GM18867 (cell line): ENCODE data around the gene TMEM203.

ENCODE experiments used
- ATAC-seq: cut with Tn5 transposase; IDR thresholded peaks from one replicate; pipeline ENCODE4 v1.9.1; 2021; ENCODE audit warnings: mild to moderate bottlenecking, moderate library complexity; ENCODE audit not compliant: unreplicated experiment

Gene TMEM203

GRCh38 chr9:137219757-137220316 lies 14.4 kb upstream of the TMEM203 start:
- ATAC-seq: no peak

DNA sequence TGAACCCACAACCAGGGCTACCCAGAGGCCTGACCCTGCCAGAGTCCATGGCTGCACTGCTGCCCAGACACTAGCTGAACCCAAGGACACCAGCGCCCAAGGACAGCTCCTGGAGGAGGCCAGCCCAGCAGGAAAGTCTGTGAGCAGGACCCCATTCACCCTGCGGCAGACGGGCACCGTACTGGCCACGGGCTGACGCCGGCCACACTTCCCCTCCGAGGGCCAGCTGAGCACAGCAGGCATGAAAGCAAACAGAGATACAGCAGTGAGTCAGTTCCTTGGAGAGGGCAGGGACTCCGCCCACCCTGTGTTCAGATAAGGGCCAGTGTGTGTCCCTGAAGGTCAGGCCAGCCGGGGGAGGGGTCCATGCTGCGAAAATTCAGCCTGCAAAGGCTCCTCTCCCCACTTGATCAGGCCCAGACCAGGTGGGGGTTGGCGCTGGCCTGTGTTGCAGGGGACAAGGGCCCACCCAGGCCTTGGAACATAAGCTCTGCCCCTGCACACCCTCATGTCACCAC lies 13.4 kb upstream of the TMEM203 start:
- no peak for ATAC-seq

DNA sequence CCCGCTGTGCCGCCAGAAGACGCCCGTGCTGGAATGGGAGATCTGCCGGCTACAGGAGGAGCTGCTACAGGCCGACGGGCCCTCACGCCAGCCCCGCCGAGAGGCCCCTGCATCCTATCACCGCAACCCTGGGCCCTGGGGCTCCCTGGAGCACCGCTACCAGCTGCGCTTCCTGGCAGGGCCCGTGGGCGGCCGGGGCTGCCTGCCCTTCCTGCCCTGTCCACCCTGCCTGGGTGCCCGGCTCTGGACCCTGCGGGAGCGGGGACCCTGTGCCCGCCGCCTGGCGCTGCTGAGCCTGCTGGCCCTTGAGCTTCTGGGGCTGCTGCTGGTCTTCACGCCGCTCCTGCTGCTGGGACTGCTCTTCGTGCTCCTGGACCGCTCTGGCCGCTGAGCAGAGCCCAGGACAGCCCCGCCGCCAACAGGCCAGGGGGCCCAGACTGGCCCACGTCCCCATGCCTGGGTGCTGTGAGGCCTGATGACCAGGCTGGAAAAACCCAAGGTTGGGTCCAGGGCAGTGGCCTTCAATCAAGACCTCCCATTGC lies 12.8 kb upstream of the TMEM203 start:
- no peak for ATAC-seq

GRCh38 chr9:137217276-137218211 lies 12.1 kb upstream of the TMEM203 start:
- ATAC-seq: no peak

- ATAC-seq: no peak
These were observed 10.9 kb upstream of the TMEM203 start for GRCh38 chr9:137216188-137216965.

DNA sequence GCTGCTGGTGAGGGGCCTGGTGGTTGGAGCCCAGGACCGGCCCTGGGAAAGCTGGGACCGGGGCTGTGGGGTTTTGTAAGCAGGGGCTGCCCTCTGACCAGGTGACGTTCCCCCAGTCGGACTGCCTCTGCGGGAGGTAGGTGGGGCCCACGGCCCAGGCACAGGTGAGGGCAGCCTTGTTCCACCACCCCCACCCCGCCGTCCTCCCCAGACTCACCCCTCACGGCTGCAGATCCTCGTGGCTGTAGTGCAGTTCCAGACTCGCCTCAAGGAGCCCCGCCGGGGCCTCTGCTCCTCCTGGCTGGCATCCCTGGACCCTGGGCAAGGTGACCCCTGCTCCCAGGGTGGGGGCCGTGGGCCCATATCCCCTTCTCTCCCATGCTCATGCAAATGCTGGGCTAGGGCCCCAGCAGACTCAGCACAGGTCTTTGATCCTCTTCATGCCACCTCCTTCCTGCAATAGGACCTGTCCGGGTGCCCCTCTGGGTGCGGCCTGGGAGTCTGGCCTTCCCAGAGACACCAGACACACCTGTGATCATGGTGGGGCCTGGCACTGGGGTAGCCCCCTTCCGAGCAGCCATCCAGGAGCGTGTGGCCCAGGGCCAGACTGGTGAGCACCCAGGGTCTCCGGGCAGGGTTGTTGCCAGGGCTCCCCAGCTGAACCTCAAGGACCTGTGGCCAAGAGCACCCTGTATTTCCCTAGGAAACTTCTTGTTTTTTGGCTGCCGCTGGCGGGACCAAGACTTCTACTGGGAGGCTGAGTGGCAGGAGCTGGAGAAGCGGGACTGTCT lies 9.9 kb upstream of the TMEM203 start:
- no peak for ATAC-seq

DNA sequence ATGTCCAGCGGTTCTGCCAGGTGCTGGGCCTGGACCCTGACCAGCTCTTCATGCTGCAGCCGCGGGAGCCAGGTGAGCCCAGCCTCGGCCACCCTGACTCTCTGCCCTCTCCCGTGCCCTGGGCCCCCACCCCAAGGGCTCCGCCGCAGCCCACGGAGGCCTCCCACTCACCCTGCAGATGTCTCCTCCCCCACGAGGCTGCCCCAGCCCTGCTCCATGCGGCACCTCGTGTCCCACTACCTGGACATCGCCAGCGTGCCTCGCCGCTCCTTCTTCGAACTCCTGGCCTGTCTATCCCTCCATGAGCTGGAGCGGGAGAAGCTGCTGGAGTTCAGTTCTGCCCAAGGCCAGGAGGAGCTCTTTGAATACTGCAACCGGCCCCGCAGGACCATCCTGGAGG lies 9.2 kb upstream of the TMEM203 start:
- ATAC-seq: no peak

DNA sequence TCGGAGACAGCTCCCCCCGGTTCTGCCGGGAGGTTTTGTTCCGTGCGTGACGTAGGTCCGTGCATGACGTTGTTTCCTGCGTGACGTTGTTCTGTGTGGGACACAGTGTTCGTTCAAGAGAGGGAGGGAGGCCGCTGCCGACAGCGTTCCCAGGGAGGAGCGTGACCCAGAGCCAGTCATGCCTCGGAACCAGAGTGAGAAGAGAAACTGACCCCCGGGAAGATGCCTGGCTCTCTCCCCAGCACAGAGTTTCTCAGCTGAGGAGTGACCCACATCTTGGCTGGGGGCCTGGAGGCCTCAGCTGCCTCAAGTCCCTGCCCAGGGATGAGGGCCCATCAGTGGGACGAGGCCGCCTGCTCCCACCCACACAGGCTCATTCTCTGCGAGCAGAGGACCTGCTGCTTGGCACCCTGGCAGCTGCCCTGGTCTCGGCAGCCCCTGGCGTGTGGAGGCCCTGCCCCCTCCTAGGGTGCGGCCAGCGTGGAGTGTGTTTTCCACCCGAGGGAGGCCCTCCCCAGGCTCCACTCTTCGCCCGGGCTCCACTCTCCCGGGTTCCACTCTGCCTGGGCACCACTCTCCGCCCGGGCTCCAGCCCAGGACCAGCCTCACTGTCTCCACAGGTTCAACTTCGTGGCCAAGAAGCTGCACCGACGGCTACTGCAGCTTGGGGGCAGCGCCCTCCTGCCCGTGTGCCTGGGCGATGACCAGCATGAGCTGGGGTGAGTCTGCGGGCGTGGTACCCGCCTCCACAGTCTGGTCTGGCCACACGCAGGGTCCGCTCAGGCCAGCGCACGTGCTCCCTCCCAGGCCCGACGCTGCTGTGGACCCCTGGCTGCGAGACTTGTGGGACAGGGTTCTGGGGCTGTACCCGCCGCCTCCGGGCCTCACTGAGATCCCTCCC lies 8.0 kb upstream of the TMEM203 start:
- no peak for ATAC-seq

GRCh38 chr9:137212520-137212919 lies 7.1 kb upstream of the TMEM203 start:
- no peak for ATAC-seq

- ATAC-seq: no peak
These were observed 6.1 kb upstream of the TMEM203 start for GRCh38 chr9:137211532-137211931.

DNA sequence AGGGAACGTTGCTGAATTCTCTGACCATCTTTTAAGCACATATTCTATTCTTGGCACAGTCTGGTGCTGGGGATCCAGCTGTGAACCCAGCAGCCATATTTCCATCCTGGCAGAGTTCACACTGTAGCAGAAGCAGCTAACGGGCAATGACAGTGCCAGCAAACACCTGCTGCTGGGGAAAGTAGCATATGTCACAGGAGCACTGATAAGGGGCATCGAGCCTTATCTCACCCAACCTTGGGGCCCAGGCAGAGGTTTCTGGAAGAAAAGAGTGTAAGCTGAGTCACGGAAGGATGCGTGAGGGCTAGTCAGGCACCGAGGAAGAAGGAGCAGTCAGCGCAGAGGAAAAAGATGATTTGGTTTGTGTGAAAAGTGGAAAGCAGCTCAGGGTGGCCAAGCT lies 1.2 kb upstream of the TMEM203 start:
- ATAC-seq: no peak

GRCh38 chr9:137204731-137205125 lies 720 bp downstream of the TMEM203 start:
- no peak for ATAC-seq

- ATAC-seq: no peak
These were observed 2.5 kb downstream of the TMEM203 start for GRCh38 chr9:137202966-137203365.

GRCh38 chr9:137201205-137201868 lies 4.1 kb downstream of the TMEM203 start:
- ATAC-seq: no peak

DNA sequence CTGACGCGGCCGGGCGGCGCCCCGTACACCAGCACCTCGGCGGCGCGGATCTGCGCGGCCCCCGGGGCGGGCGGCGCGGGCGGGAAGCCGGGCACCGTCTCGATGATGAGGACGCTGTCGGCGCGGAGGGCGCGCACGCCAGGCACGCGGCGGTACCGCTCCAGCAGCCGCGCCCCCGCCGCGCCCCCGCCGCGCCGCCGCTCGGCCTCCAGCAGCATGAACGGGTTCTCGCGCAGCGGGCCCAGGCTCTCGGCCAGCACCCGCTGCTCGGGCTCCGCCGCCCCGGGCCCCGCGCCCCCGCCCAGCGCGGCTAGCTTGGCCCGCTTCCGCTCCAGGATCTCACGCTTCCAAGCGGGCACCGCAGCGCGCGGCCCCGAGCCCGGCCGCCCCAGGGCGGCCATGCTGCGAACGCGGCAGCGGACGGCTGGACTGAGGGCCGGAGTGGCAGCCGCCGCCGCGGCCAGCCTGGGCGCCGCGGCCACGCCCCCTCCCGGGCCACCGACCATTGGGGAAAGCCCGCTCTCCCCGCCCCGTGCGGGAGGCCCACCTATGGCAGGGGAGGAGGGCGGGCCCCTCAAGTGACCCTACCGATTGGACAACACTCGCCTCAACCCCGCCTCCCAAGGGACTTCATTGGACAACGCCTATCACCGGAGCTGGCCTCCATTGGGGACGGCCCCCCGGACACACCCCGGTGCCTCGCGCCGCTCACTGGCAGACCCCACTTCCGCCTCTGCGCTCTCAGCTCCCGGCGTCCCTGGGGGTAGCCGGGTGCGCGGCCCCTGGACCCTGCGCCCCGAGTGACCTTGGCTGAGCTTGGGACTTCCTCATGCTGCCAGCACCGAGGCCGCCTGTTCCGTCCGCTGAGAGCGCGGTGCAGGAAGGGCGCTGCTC lies 4.9 kb downstream of the TMEM203 start, which contains the start of gene TPRN:
TSS of gene TPRN (minus strand) at position 431 of the 894 bp plus-strand sequence. CDS start at position 401, 30 bp downstream.
- ATAC-seq: peak; percentile 84

DNA sequence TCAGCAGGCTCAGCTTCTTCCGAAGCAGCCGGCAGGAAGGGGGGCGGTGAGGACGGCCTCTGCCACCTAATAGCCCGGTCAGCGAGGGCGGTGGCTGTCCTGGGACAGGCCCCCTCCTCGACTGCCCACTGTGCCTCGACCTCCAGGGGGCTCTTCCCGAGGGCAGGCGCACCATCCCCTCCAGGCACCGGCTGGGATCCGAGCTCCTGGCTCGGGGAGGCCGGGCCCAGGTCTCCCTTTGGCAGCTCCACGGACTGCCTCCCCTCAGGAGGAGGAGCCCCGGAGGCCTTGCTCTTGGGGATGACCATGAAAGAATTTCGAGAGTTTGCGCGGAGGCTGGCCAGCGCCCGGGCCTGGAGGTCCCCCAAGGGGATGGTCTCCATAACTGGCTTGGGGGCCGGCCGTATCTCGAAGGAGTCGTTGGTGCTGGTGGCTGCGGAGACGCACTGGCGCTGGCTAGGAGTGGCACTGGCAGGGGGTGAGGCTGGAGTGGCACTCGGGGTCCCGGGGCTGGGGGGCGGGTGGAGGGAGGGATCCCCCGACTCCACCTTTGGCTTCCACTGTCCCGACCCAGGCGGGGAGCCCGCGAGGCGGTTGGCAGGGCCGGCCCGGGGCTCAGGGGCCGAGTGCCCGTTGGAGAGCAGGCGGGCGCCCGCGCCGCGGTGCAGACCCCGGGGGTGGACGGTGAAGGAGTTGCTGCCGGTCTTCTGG lies 5.9 kb downstream of the TMEM203 start:
- ATAC-seq: no peak

- no peak for ATAC-seq
These were observed 6.6 kb downstream of the TMEM203 start for GRCh38 chr9:137198902-137199283.
